ENCODE data around the gene MAST4.

Gene MAST4

GRCh38 chr5:66777868-66778267 lies 181.7 kb downstream of the MAST4 start:
- Histone ChIP-seq H3K36me3 (replicated peaks; ENCODE audit: low read depth, low read length) (no peaks in the 10 kb centered on the region), H3K27ac (ENCODE audit: low read length) (no peak overlapping the region), H3K4me1 (ENCODE audit: low read length) (peaks cover 12% of the 10 kb centered on the region), H4K20me1 (ENCODE audit: insufficient read depth, low read length) (no peaks in the 10 kb centered on the region), H3K4me2 (ENCODE audit: low read length) (no peak overlapping the region), H3K9me3 (ENCODE audit: insufficient read depth, low read length) (no peaks in the 10 kb centered on the region), H3K27me3 (ENCODE audit: low read depth, low read length) (peaks cover 10% of the 10 kb centered on the region; the same call in 1 of the 2 replicates), H3K9ac (ENCODE audit: low read length) (no peak overlapping the region), H3K79me2 (ENCODE audit: low read length) (no peaks in the 10 kb centered on the region), H3K4me3 (ENCODE audit: low read length) (no peak overlapping the region), H2AFZ (ENCODE audit: low read depth, low read length) (no peak overlapping the region)
- no peak for TF ChIP-seq CTCF (IDR thresholded peaks at IDR 0.05; ENCODE audit: low read depth, low read length)

GRCh38 chr5:66779528-66779927 lies 183.3 kb downstream of the MAST4 start:
- Histone ChIP-seq H3K4me3 (ENCODE audit: low read length) (no peak overlapping the region), H3K9ac (ENCODE audit: low read length) (no peak overlapping the region), H3K4me1 (ENCODE audit: low read length) (no peaks in the 10 kb centered on the region), H3K9me3 (ENCODE audit: insufficient read depth, low read length) (no peaks in the 10 kb centered on the region), H2AFZ (ENCODE audit: low read depth, low read length) (no peak overlapping the region), H3K36me3 (replicated peaks; ENCODE audit: low read depth, low read length) (no peaks in the 10 kb centered on the region), H3K79me2 (ENCODE audit: low read length) (no peaks in the 10 kb centered on the region), H3K27me3 (ENCODE audit: low read depth, low read length) (peaks cover 10% of the 10 kb centered on the region; the same call in 1 of the 2 replicates), H3K4me2 (ENCODE audit: low read length) (no peak overlapping the region), H4K20me1 (ENCODE audit: insufficient read depth, low read length) (no peaks in the 10 kb centered on the region), H3K27ac (ENCODE audit: low read length) (no peak overlapping the region)
- TF ChIP-seq EZH2phosphoT487 (IDR thresholded peaks at IDR 0.05; ENCODE audit: low read depth): no peak

GRCh38 chr5:66788556-66788955 lies 192.4 kb downstream of the MAST4 start:
- no peaks in the 10 kb centered on the region for H3K79me2 ChIP-seq (ENCODE audit: low read length)
- H3K4me3 ChIP-seq (ENCODE audit: low read length): no peak overlapping the region
- H3K4me2 ChIP-seq (ENCODE audit: low read length): no peak overlapping the region
- H3K9me3 ChIP-seq (ENCODE audit: insufficient read depth, low read length): no peaks in the 10 kb centered on the region
- no peaks in the 10 kb centered on the region for H4K20me1 ChIP-seq (ENCODE audit: insufficient read depth, low read length)
- no peaks in the 10 kb centered on the region for H3K36me3 ChIP-seq (replicated peaks; ENCODE audit: low read depth, low read length)
- no peak overlapping the region for H3K9ac ChIP-seq (ENCODE audit: low read length)
- no peak overlapping the region for H3K27ac ChIP-seq (ENCODE audit: low read length)
- H2AFZ ChIP-seq (ENCODE audit: low read depth, low read length): no peak overlapping the region
- no peaks in the 10 kb centered on the region for H3K27me3 ChIP-seq (ENCODE audit: low read depth, low read length)
- TF ChIP-seq CTCF (IDR thresholded peaks at IDR 0.05; ENCODE audit: low read depth, low read length) (no peak), EZH2phosphoT487 (IDR thresholded peaks at IDR 0.05; ENCODE audit: low read depth) (no peak)
- H3K4me1 ChIP-seq (ENCODE audit: low read length): no peaks in the 10 kb centered on the region

GRCh38 chr5:66789434-66789833 lies 193.2 kb downstream of the MAST4 start:
- TF ChIP-seq EZH2phosphoT487 (IDR thresholded peaks at IDR 0.05; ENCODE audit: low read depth): no peak
- no peak for TF ChIP-seq CTCF (IDR thresholded peaks at IDR 0.05; ENCODE audit: low read depth, low read length)
- no peak overlapping the region for H3K4me3 ChIP-seq (ENCODE audit: low read length)
- no peak overlapping the region for H3K9ac ChIP-seq (ENCODE audit: low read length)
- H3K4me1 ChIP-seq (ENCODE audit: low read length): no peaks in the 10 kb centered on the region
- no peaks in the 10 kb centered on the region for H3K36me3 ChIP-seq (replicated peaks; ENCODE audit: low read depth, low read length)
- no peak overlapping the region for H3K27ac ChIP-seq (ENCODE audit: low read length)
- H3K4me2 ChIP-seq (ENCODE audit: low read length): no peak overlapping the region
- H3K9me3 ChIP-seq (ENCODE audit: insufficient read depth, low read length): no peaks in the 10 kb centered on the region
- H4K20me1 ChIP-seq (ENCODE audit: insufficient read depth, low read length): no peaks in the 10 kb centered on the region
- H2AFZ ChIP-seq (ENCODE audit: low read depth, low read length): no peak overlapping the region
- peaks cover 6% of the 10 kb centered on the region; the same call in 1 of the 2 replicates for H3K27me3 ChIP-seq (ENCODE audit: low read depth, low read length)
- H3K79me2 ChIP-seq (ENCODE audit: low read length): no peaks in the 10 kb centered on the region

- TF ChIP-seq CTCF (IDR thresholded peaks at IDR 0.05; ENCODE audit: low read depth, low read length) (no peak), EZH2phosphoT487 (IDR thresholded peaks at IDR 0.05; ENCODE audit: low read depth) (no peak)
- no peak overlapping the region for H3K4me2 ChIP-seq (ENCODE audit: low read length)
- no peaks in the 10 kb centered on the region for H3K4me1 ChIP-seq (ENCODE audit: low read length)
- H3K9me3 ChIP-seq (ENCODE audit: insufficient read depth, low read length): no peaks in the 10 kb centered on the region
- H3K27ac ChIP-seq (ENCODE audit: low read length): no peak overlapping the region
- H3K36me3 ChIP-seq (replicated peaks; ENCODE audit: low read depth, low read length): no peaks in the 10 kb centered on the region
- H3K79me2 ChIP-seq (ENCODE audit: low read length): no peaks in the 10 kb centered on the region
- H3K27me3 ChIP-seq (ENCODE audit: low read depth, low read length): peaks cover 15% of the 10 kb centered on the region; the same call in 1 of the 2 replicates
- no peaks in the 10 kb centered on the region for H4K20me1 ChIP-seq (ENCODE audit: insufficient read depth, low read length)
- H3K9ac ChIP-seq (ENCODE audit: low read length): no peak overlapping the region
- no peak overlapping the region for H2AFZ ChIP-seq (ENCODE audit: low read depth, low read length)
- H3K4me3 ChIP-seq (ENCODE audit: low read length): no peak overlapping the region
Observed at GRCh38 chr5:66793049-66793448, 196.9 kb downstream of the MAST4 start.

Data from OCI-LY3 (cell line).